HEK293 (cell line): ENCODE data around the gene RABGEF1.

Experiments
- CTCF ChIP-seq: fragments of 450-650 bp; formaldehyde crosslinking; IDR thresholded peaks from 2 replicates; pipeline ENCODE4 v1.5.1; 2016; ENCODE audit warnings: missing biosample characterization, missing genetic modification characterization
- GFI1B ChIP-seq: fragments of 450-650 bp; formaldehyde crosslinking; IDR thresholded peaks from 2 replicates; pipeline ENCODE4 v1.5.1; 2016; ENCODE audit warnings: missing biosample characterization, missing genetic modification characterization
- PRDM4 ChIP-seq: fragments of 450-650 bp; formaldehyde crosslinking; IDR thresholded peaks from 2 replicates; pipeline ENCODE4 v1.5.1; 2017; ENCODE audit warnings: missing biosample characterization, missing genetic modification characterization
- REST ChIP-seq: fragments of 450-650 bp; formaldehyde crosslinking; IDR thresholded peaks from 2 replicates; pipeline ENCODE4 v1.5.1; 2016; ENCODE audit warnings: missing biosample characterization, missing genetic modification characterization
- YY1 ChIP-seq: fragments of 450-650 bp; formaldehyde crosslinking; IDR thresholded peaks from 2 replicates; pipeline ENCODE4 v1.5.1; 2018; ENCODE audit warnings: missing biosample characterization, missing genetic modification characterization
- ZFP41 ChIP-seq: fragments of 450-650 bp; formaldehyde crosslinking; IDR thresholded peaks from 2 replicates; pipeline ENCODE4 v1.5.1; 2016; ENCODE audit warnings: missing biosample characterization, missing genetic modification characterization, borderline replicate concordance
- ZNF274 ChIP-seq, 2 experiments: fragments of 200-500 bp in 1 of 2; fragments of 450-650 bp in 1 of 2; sonication (Bioruptor generic) in 1 of 2; formaldehyde crosslinking in 1 of 2; IDR thresholded peaks; 2 replicates each; pipeline versions ENCODE4 v1.5.1 to v1.6.1; 2014 to 2016; ENCODE audit warnings: borderline replicate concordance in 1 of 2, inconsistent platforms in 1 of 2, low read length in 1 of 2, missing biosample characterization in 1 of 2, missing genetic modification characterization in 1 of 2
- ZNF707 ChIP-seq: fragments of 450-650 bp; formaldehyde crosslinking; IDR thresholded peaks from 2 replicates; pipeline ENCODE4 v1.5.1; 2016; ENCODE audit warnings: missing biosample characterization, missing genetic modification characterization
- ZNF747 ChIP-seq: fragments of 450-650 bp; formaldehyde crosslinking; IDR thresholded peaks from 2 replicates; pipeline ENCODE4 v1.5.1; 2016; ENCODE audit warnings: missing biosample characterization, missing genetic modification characterization

- TF ChIP-seq ZNF707 (tag by site-specific recombination) (no peak), CTCF (no peak), YY1 (tag by site-specific recombination) (no peak), ZNF274 (IDR thresholded peaks at IDR 0.05; ENCODE audit: low read length) (no peak), ZNF274 (tag by site-specific recombination; IDR thresholded peaks at IDR 0.05; ENCODE audit: borderline replicate concordance) (no peak), REST (tag by site-specific recombination) (no peak), ZFP41 (tag by site-specific recombination) (no peak), GFI1B (tag by site-specific recombination) (no peak), ZNF747 (tag by site-specific recombination) (no peak), PRDM4 (tag by site-specific recombination) (no peak)
Measured at GRCh38 chr7:66768865-66769832, 28.6 kb downstream of the RABGEF1 start.
